C4-2B (cell line): ENCODE data around the gene ACAP3.

Source experiments
- ZFX ChIP-seq: fragments of 450-650 bp; IDR thresholded peaks from 2 replicates; pipeline ENCODE4 v1.6.1; 2017
- TF ChIP-seq, protein P1 (sequence below): fragments of 450-650 bp; conservative IDR thresholded peaks from 2 replicates; pipeline ENCODE4 v1.5.1; 2017; ENCODE audit warnings: mild to moderate bottlenecking

DNA sequence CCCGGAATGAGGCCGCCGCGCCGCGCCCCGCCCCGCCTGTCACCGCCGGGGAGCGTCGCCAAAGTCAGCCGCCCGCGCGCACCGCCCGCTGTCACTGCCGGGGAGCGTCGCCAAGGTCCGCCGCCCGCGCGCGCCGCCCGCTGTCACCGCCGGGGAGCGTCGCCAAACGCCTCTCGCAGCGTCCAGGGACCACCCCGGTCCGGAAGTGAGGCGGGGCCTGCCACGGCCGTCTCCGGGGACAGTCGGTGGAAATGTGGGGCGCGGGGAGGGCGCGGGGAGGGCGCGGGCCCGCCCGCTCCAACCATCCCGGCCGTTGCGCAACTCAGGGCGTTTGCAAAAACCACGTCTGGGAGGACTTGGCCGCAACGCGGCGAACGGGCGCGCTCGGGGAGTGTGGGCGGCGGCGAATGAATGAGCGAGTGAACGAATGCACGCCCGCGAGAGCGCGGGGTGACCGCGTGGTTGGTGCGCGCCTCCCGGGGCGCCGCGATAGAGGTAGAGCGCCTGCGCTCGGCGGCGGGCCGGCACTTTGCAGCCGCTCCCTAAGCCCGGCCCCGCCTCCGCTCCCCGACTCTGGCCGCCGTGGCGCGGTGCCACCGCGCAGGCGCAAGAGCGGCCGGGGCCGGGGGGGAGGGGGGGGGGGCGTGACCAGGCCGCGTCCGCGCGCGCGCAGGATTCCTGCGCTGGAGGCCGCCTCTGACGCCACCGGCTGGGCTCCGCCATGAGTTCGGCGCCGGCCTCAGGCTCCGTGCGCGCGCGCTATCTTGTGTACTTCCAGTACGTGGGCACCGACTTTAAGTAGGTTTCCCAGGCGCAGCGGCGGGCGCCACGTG lies at the start of gene ACAP3, which contains the start of gene PUSL1:
- TF ChIP-seq, protein P1, sequence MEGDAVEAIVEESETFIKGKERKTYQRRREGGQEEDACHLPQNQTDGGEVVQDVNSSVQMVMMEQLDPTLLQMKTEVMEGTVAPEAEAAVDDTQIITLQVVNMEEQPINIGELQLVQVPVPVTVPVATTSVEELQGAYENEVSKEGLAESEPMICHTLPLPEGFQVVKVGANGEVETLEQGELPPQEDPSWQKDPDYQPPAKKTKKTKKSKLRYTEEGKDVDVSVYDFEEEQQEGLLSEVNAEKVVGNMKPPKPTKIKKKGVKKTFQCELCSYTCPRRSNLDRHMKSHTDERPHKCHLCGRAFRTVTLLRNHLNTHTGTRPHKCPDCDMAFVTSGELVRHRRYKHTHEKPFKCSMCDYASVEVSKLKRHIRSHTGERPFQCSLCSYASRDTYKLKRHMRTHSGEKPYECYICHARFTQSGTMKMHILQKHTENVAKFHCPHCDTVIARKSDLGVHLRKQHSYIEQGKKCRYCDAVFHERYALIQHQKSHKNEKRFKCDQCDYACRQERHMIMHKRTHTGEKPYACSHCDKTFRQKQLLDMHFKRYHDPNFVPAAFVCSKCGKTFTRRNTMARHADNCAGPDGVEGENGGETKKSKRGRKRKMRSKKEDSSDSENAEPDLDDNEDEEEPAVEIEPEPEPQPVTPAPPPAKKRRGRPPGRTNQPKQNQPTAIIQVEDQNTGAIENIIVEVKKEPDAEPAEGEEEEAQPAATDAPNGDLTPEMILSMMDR, result no peak
- TF ChIP-seq ZFX, result no peak
